GM21576 (cell line): Measurements from ENCODE around the gene HS3ST5.

Source experiments
- ATAC-seq: cut with Tn5 transposase; IDR thresholded peaks from one replicate; pipeline ENCODE4 v1.9.1; 2021; ENCODE audit warnings: mild to moderate bottlenecking, moderate library complexity; ENCODE audit not compliant: unreplicated experiment

The HS3ST5 gene

GRCh38 chr6:114342826-114343781 lies at the start of gene HS3ST5:
TSS of gene HS3ST5 (minus strand) at chr6:114343023. CDS start at chr6:114062845, 280,178 bp downstream.
- no peak for ATAC-seq

GRCh38 chr6:114390176-114390575 lies 47.4 kb upstream of the HS3ST5 start:
- no peak for ATAC-seq

GRCh38 chr6:114389111-114389510 lies 46.3 kb upstream of the HS3ST5 start:
- ATAC-seq, result no peak

- ATAC-seq, result no peak
These were observed 39.6 kb upstream of the HS3ST5 start for GRCh38 chr6:114382406-114382805.

- ATAC-seq, result no peak
These were observed 35.1 kb upstream of the HS3ST5 start for GRCh38 chr6:114377881-114378280.

GRCh38 chr6:114376611-114377175 lies 33.9 kb upstream of the HS3ST5 start:
- ATAC-seq, result no peak

GRCh38 chr6:114375541-114376192 lies 32.8 kb upstream of the HS3ST5 start:
- ATAC-seq, result no peak

GRCh38 chr6:114367315-114367961 lies 24.6 kb upstream of the HS3ST5 start:
- ATAC-seq, result no peak

GRCh38 chr6:114366899-114367298 lies 24.1 kb upstream of the HS3ST5 start:
- no peak for ATAC-seq

GRCh38 chr6:114364301-114364700 lies 21.5 kb upstream of the HS3ST5 start:
- no peak for ATAC-seq

GRCh38 chr6:114362957-114363356 lies 20.1 kb upstream of the HS3ST5 start:
- no peak for ATAC-seq

- ATAC-seq, result no peak
These were observed 19.6 kb upstream of the HS3ST5 start for GRCh38 chr6:114362396-114362795.

GRCh38 chr6:114361036-114361435 lies 18.2 kb upstream of the HS3ST5 start:
- ATAC-seq, result no peak

GRCh38 chr6:114355300-114355699 lies 12.5 kb upstream of the HS3ST5 start:
- no peak for ATAC-seq

GRCh38 chr6:114354482-114354881 lies 11.7 kb upstream of the HS3ST5 start:
- no peak for ATAC-seq

- no peak for ATAC-seq
These were observed 3.6 kb upstream of the HS3ST5 start for GRCh38 chr6:114346451-114346850.

- ATAC-seq, result no peak
These were observed 2.1 kb upstream of the HS3ST5 start for GRCh38 chr6:114344971-114345275.

- no peak for ATAC-seq
These were observed 1.6 kb upstream of the HS3ST5 start for GRCh38 chr6:114344246-114344970.

- ATAC-seq, result no peak
These were observed 940 bp upstream of the HS3ST5 start for GRCh38 chr6:114343782-114344144.

GRCh38 chr6:114342086-114342825 lies 567 bp downstream of the HS3ST5 start:
- ATAC-seq, result no peak
